H9 (cell line): ENCODE data around the gene TFF3. TPM values are rescaled to one million over a fixed set of nuclear protein-coding genes. Genes with fewer than 3 reads are reported as not detected.

Source experiments
- DNase-seq: peaks from one replicate; pipeline ENCODE4 v3.0.0-alpha.2; 2017
- H2AFZ ChIP-seq: one replicate; pipeline ENCODE4 v1.6.1; 2013; ENCODE audit warnings: mild to moderate bottlenecking, low read length, control low read depth, moderate library complexity
- H2AK5ac ChIP-seq: 2 replicates; pipeline ENCODE4 v1.6.1; 2013; ENCODE audit warnings: low read length, control low read depth, mixed read lengths; ENCODE audit not compliant: insufficient read length
- H2BK120ac ChIP-seq: one replicate; pipeline ENCODE4 v1.6.1; 2013; ENCODE audit warnings: low read depth, mild to moderate bottlenecking, low read length, control low read depth, inconsistent platforms; ENCODE audit not compliant: poor library complexity, severe bottlenecking
- H2BK12ac ChIP-seq: 2 replicates; pipeline ENCODE4 v1.6.1; 2013; ENCODE audit warnings: low read length, control low read depth, mixed read lengths, low read depth; ENCODE audit not compliant: insufficient read length
- H2BK15ac ChIP-seq: 2 replicates; pipeline ENCODE4 v1.6.1; 2013; ENCODE audit warnings: low read depth, low read length, control low read depth
- H2BK20ac ChIP-seq: one replicate; pipeline ENCODE4 v1.6.1; 2013; ENCODE audit warnings: low read depth, mild to moderate bottlenecking, low read length, control low read depth, inconsistent platforms; ENCODE audit not compliant: poor library complexity, severe bottlenecking
- H2BK5ac ChIP-seq: 2 replicates; pipeline ENCODE4 v1.6.1; 2013; ENCODE audit warnings: low read length, control low read depth, mixed read lengths; ENCODE audit not compliant: insufficient read length
- H3K14ac ChIP-seq: 2 replicates; pipeline ENCODE4 v1.6.1; 2013; ENCODE audit warnings: low read length, control low read depth; ENCODE audit not compliant: insufficient read depth
- H3K18ac ChIP-seq: 2 replicates; pipeline ENCODE4 v1.6.1; 2013; ENCODE audit warnings: low read depth, mild to moderate bottlenecking, mixed read lengths, low read length, control low read depth; ENCODE audit not compliant: insufficient read length
- H3K23ac ChIP-seq: 2 replicates; pipeline ENCODE4 v1.6.1; 2013; ENCODE audit warnings: low read length, control low read depth, mixed read lengths, low read depth; ENCODE audit not compliant: insufficient read length
- H3K23me2 ChIP-seq: 2 replicates; pipeline ENCODE4 v1.6.1; 2013; ENCODE audit warnings: low read depth, mild to moderate bottlenecking, mixed read lengths, low read length, control low read depth; ENCODE audit not compliant: insufficient read length, poor library complexity, severe bottlenecking
- H3K27ac ChIP-seq: 2 replicates; pipeline ENCODE4 v1.5.1; 2013; ENCODE audit warnings: low read length, control low read depth, mixed read lengths, low read depth; ENCODE audit not compliant: insufficient read length
- H3K27me3 ChIP-seq: 2 replicates; pipeline ENCODE4 v1.6.1; 2013; ENCODE audit warnings: low read length, control low read depth, inconsistent platforms; ENCODE audit not compliant: insufficient read depth
- H3K4ac ChIP-seq: 2 replicates; pipeline ENCODE4 v1.6.1; 2013; ENCODE audit warnings: low read depth, mild to moderate bottlenecking, control low read depth, inconsistent platforms, low read length, moderate library complexity
- H3K4me1 ChIP-seq: 2 replicates; pipeline ENCODE4 v1.6.1; 2013; ENCODE audit warnings: low read length, control low read depth, inconsistent platforms; ENCODE audit not compliant: insufficient read depth
- H3K4me2 ChIP-seq: 2 replicates; pipeline ENCODE4 v1.6.1; 2013; ENCODE audit warnings: low read length, control low read depth, mixed read lengths; ENCODE audit not compliant: insufficient read length, insufficient read depth
- H3K56ac ChIP-seq: 2 replicates; pipeline ENCODE4 v1.6.1; 2013; ENCODE audit warnings: low read depth, mild to moderate bottlenecking, mixed read lengths, low read length, control low read depth; ENCODE audit not compliant: insufficient read length
- H3K79me1 ChIP-seq: 2 replicates; pipeline ENCODE4 v1.6.1; 2013; ENCODE audit warnings: low read depth, mild to moderate bottlenecking, moderate library complexity, low read length, control low read depth, inconsistent platforms; ENCODE audit not compliant: insufficient read depth, poor library complexity, severe bottlenecking
- H3K79me2 ChIP-seq: 2 replicates; pipeline ENCODE4 v1.6.1; 2013; ENCODE audit warnings: low read length, control low read depth, inconsistent platforms; ENCODE audit not compliant: insufficient read depth
- H3K9ac ChIP-seq: 2 replicates; pipeline ENCODE4 v1.6.1; 2013; ENCODE audit warnings: low read length, control low read depth, mixed read lengths; ENCODE audit not compliant: insufficient read length; ENCODE audit errors: extremely low read depth
- H3K9me3 ChIP-seq: one replicate; pipeline ENCODE4 v1.6.1; 2013; ENCODE audit warnings: low read depth, low read length, inconsistent platforms; ENCODE audit not compliant: control insufficient read depth
- H3T11ph ChIP-seq: one replicate; pipeline ENCODE4 v1.6.1; 2013; ENCODE audit warnings: mild to moderate bottlenecking, low read length, control low read depth, inconsistent platforms
- H4K20me1 ChIP-seq: one replicate; pipeline ENCODE4 v1.6.1; 2013; ENCODE audit not compliant: control insufficient read depth, insufficient read length, insufficient read depth
- H4K5ac ChIP-seq: 2 replicates; pipeline ENCODE4 v1.6.1; 2013; ENCODE audit warnings: low read depth, mild to moderate bottlenecking, mixed read lengths, low read length, control low read depth; ENCODE audit not compliant: insufficient read length
- H4K8ac ChIP-seq: replicated peaks from 2 replicates; pipeline ENCODE4 v1.6.1; 2013; ENCODE audit warnings: low read length, control low read depth, mixed read lengths, low read depth; ENCODE audit not compliant: insufficient read length
- H4K91ac ChIP-seq: 2 replicates; pipeline ENCODE4 v1.6.1; 2013; ENCODE audit warnings: low read depth, mild to moderate bottlenecking, moderate library complexity, mixed read lengths, low read length, control low read depth; ENCODE audit not compliant: insufficient read length
- H3K27ac Mint-ChIP-seq, 3 experiments: 2 replicates in 2 of 3; 3 replicates in 1 of 3; pipeline ENCODE4 v1.8.0; 2020 to 2021; ENCODE audit warnings: mixed read lengths in 3 of 3, mild to moderate bottlenecking in 1 of 3, moderate library complexity in 1 of 3
- H3K27me3 Mint-ChIP-seq: 2 replicates; pipeline ENCODE4 v1.8.0; 2021; ENCODE audit warnings: low read depth, mild to moderate bottlenecking, moderate library complexity, mixed read lengths
- H3K36me3 Mint-ChIP-seq, 3 experiments: 2 replicates in 2 of 3; 3 replicates in 1 of 3; pipeline ENCODE4 v1.8.0; 2020 to 2021; ENCODE audit warnings: low read depth in 3 of 3, mixed read lengths in 3 of 3; ENCODE audit not compliant: insufficient read depth in 1 of 3
- H3K4me1 Mint-ChIP-seq, 2 experiments: 2 replicates each; pipeline ENCODE4 v1.8.0; 2020; ENCODE audit warnings: mixed read lengths in 2 of 2
- H3K4me3 Mint-ChIP-seq, 2 experiments: 2 replicates in 1 of 2; 3 replicates in 1 of 2; pipeline ENCODE4 v1.8.0; 2020 to 2021; ENCODE audit warnings: mild to moderate bottlenecking in 2 of 2, mixed read lengths in 2 of 2, moderate library complexity in 1 of 2
- H3K9me3 Mint-ChIP-seq, 2 experiments: 2 replicates in 1 of 2; 3 replicates in 1 of 2; pipeline ENCODE4 v1.8.0; 2020; ENCODE audit warnings: mild to moderate bottlenecking in 2 of 2, mixed read lengths in 2 of 2, moderate library complexity in 1 of 2
- WGBS: extraction: QIAGEN DNeasy Blood & Tissue Kit; methylation state at CpG from one replicate; pipeline ENCODE4 v1.1.7; 2013; ENCODE audit warnings: missing lambda C conversion rate, low lambda C conversion rate, mixed read lengths; ENCODE audit not compliant: insufficient read length; ENCODE audit errors: extremely low coverage; 5-methylcytosine and 5-hydroxymethylcytosine counted together
- total RNA-seq: library from RNA; stranded (reverse); gene quantifications from 2 replicates; pipeline ENCODE4 v1.2.1, GENCODE V29; 2021
- TF ChIP-seq, protein P1 (sequence below): fragments of 200-600 bp; sonication (generic); conservative IDR thresholded peaks from 3 replicates; pipeline ENCODE4 v1.8.0; 2021; ENCODE audit warnings: antibody characterized with exemption, mild to moderate bottlenecking

TFF3 gene
- total RNA-seq, 1 experiment from 2014 or later = 1.5 TPM

DNA sequence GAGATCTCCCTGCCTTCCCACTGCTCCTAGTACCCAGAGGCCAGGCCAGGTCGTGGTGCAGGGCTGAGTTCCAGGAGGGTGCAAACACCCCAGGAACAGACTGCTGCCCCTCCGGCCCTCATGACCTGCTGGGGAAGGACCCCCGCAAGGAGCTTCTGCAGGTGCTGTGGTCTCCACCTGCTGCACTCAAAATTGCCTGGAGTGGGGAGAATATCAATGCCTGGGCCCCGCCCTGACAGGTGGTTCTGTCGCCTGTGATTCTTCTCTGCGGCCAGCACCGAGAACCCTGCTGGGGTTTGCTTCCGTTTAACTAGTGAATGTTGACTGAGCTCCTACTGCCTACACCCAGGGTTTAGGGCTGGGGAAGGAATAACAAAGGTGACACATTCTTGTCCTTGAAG lies 2.1 kb upstream of the TFF3 start:
- no peak overlapping the region for H2BK12ac ChIP-seq
- no peak overlapping the region for H3K14ac ChIP-seq
- no peak overlapping the region for H2BK5ac ChIP-seq
- no peak overlapping the region for H3K23ac ChIP-seq
- no peaks in the 10 kb centered on the region; the same call in 1 of the 2 replicates for H3K27me3 Mint-ChIP-seq
- H4K20me1 ChIP-seq = no peaks in the 10 kb centered on the region
- H2BK20ac ChIP-seq = no peak overlapping the region
- 0 out of 7 replicates have a peak overlapping the region, but pooled peaks of 1 of the 3 experiments have one; percentile 34 for H3K27ac Mint-ChIP-seq
- WGBS = no CpG with 5 or more reads among the region's 8 CpGs
- no peak overlapping the region for H3K18ac ChIP-seq
- H3K56ac ChIP-seq = no peak overlapping the region
- H3K79me1 ChIP-seq = no peaks in the 10 kb centered on the region
- no peaks in the 10 kb centered on the region for H3K23me2 ChIP-seq
- H2BK120ac ChIP-seq = no peak overlapping the region
- TF ChIP-seq, protein P1, sequence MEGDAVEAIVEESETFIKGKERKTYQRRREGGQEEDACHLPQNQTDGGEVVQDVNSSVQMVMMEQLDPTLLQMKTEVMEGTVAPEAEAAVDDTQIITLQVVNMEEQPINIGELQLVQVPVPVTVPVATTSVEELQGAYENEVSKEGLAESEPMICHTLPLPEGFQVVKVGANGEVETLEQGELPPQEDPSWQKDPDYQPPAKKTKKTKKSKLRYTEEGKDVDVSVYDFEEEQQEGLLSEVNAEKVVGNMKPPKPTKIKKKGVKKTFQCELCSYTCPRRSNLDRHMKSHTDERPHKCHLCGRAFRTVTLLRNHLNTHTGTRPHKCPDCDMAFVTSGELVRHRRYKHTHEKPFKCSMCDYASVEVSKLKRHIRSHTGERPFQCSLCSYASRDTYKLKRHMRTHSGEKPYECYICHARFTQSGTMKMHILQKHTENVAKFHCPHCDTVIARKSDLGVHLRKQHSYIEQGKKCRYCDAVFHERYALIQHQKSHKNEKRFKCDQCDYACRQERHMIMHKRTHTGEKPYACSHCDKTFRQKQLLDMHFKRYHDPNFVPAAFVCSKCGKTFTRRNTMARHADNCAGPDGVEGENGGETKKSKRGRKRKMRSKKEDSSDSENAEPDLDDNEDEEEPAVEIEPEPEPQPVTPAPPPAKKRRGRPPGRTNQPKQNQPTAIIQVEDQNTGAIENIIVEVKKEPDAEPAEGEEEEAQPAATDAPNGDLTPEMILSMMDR = no peak
- H3K36me3 Mint-ChIP-seq = no peaks in the 10 kb centered on the region
- H2BK15ac ChIP-seq = no peak overlapping the region
- H3K9me3 ChIP-seq = no peaks in the 10 kb centered on the region
- H2AK5ac ChIP-seq = no peak overlapping the region
- peaks cover 52 to 57% of the 10 kb centered on the region in 2 experiments for H3K4me1 Mint-ChIP-seq
- no peak for DNase-seq
- H4K8ac ChIP-seq = no peak overlapping the region
- H3K4me1 ChIP-seq = peaks cover 11% of the 10 kb centered on the region; the same call in 1 of the 2 replicates
- H3K4me2 ChIP-seq = no peak overlapping the region
- no peak overlapping the region for H2AFZ ChIP-seq
- H3K4me3 Mint-ChIP-seq = no peak overlapping the region; a peak in 1 of 5 replicates
- no peak overlapping the region for H4K5ac ChIP-seq
- H3K9me3 Mint-ChIP-seq = no peaks in the 10 kb centered on the region
- H3K4ac ChIP-seq = no peak overlapping the region
- no peak overlapping the region for H3T11ph ChIP-seq
- H3K27ac ChIP-seq = no peak overlapping the region
- H3K79me2 ChIP-seq = no peaks in the 10 kb centered on the region
- no peak overlapping the region for H3K9ac ChIP-seq
- H4K91ac ChIP-seq = no peak overlapping the region
- H3K27me3 ChIP-seq = no peaks in the 10 kb centered on the region
